Tibial nerve (tissue), 4 donors: ENCODE measurements around the gene INPP4A.

ENCODE experiments used
- EP300 ChIP-seq, 2 donors: sonication (generic); formaldehyde crosslinking; IDR thresholded peaks; one replicate each; pipeline ENCODE4 v1.6.1; 2017; ENCODE audit warnings: antibody characterized with exemption in 2 of 2, mild to moderate bottlenecking in 1 of 2
- POLR2A ChIP-seq, 2 donors: fragments of 450-650 bp; IDR thresholded peaks; one replicate each; pipeline ENCODE4 v1.6.1; 2017; ENCODE audit warnings: antibody characterized with exemption in 2 of 2, mild to moderate bottlenecking in 2 of 2, moderate library complexity in 2 of 2
- TF ChIP-seq, protein P1 (sequence below), 5 experiments: fragments of 200-600 bp in 3 of 5; fragments of 450-650 bp in 2 of 5; sonication (generic) in 3 of 5; IDR thresholded peaks; one replicate each; pipeline ENCODE4 v1.5.1; 2016 to 2019; ENCODE audit warnings: antibody characterized with exemption in 5 of 5, mild to moderate bottlenecking in 3 of 5, moderate library complexity in 2 of 5

DNA sequence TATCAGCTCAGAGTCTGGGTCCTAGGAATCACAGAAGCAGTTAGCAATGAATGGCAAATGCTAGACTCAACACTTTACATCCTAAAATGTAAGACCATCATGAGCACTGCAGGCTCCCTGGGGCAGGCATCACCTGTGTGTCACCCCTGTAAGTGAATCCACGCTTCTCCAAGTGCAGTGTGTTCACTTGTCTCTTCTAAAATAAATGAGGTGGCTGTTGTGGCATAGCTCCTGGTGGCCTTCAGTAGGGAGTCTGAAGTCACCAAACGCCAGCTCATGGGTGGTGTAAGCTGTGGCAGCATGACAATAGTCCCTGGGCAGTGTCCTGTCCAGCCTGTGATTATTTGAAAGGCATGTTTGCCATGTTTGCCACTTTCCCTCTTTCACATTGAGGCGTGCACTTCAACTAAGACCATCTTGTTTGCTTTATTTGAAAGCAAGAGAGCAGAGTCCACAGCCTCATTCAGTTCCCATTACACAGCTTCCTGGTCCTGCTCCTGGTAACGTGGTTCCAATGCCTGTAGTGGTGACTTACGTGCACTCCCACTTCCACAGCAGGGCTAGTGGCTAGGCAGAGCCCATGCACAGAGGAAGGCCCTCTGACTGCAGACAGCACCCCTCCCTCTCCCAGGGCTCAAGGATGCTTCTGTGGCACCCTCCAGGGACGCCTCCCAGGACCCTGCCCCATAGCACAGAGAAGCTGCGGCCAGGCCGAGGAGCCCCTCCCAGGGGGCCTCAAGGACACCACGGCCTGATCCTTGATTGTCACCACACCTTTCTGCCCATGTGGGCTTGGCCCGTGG is 139.4 kb downstream of the INPP4A start:
- no peak for TF ChIP-seq POLR2A (IDR thresholded peaks at IDR 0.05)
- TF ChIP-seq, protein P1, sequence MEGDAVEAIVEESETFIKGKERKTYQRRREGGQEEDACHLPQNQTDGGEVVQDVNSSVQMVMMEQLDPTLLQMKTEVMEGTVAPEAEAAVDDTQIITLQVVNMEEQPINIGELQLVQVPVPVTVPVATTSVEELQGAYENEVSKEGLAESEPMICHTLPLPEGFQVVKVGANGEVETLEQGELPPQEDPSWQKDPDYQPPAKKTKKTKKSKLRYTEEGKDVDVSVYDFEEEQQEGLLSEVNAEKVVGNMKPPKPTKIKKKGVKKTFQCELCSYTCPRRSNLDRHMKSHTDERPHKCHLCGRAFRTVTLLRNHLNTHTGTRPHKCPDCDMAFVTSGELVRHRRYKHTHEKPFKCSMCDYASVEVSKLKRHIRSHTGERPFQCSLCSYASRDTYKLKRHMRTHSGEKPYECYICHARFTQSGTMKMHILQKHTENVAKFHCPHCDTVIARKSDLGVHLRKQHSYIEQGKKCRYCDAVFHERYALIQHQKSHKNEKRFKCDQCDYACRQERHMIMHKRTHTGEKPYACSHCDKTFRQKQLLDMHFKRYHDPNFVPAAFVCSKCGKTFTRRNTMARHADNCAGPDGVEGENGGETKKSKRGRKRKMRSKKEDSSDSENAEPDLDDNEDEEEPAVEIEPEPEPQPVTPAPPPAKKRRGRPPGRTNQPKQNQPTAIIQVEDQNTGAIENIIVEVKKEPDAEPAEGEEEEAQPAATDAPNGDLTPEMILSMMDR (IDR thresholded peaks at IDR 0.05), result no peak
- TF ChIP-seq EP300 (IDR thresholded peaks at IDR 0.05), result no peak
